ENCODE data around the gene C17orf114.

The C17orf114 gene

DNA sequence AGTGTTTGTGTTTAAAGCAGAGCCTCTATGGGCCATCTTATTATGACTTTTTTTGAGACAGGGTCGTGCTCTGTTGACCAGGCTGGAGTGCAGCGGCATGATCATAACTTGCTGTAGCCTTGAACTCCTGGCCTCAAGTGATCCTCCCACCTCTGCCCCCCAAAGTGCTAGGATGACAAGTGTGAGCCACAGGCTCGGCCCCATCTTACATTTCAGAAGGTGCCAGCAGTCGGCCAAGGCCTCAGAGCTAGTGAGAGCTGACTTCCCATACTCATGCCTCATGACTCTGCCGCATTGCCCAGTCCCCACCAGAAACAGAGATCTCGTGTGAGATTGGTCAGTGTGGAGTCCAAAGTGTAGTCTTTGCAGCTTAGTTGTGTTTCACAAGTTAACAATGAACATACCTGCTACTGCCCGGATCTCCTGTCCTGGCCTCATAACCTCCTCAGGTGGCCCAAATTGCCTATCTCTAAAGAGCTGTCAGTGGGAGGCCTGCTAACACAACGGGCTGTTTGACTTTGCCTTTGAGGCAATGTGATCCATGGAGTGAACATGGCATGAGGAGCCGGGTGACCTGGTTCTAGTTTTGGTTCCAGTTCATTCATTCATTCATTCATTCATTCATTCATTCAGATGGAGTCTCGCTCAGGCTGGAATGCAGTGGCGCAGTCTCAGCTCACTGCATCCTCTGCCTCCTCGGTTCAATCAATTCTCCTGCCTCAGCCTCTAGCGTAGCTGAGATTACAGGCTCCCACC is 44.7 kb upstream of the C17orf114 start (continued):
- TF ChIP-seq SP5 (CRISPR knock-in tag; IDR thresholded peaks at IDR 0.05; ENCODE audit: borderline replicate concordance, low read depth) (0 out of 2 replicates have a peak, but pooled peaks have one; percentile 17), ZNF263 (CRISPR knock-in tag; IDR thresholded peaks at IDR 0.05) (no peak), ZNF629 (CRISPR knock-in tag; conservative IDR thresholded peaks at IDR 0.05) (no peak), ZNF24 (IDR thresholded peaks at IDR 0.05) (peak; percentile 91), CHD2 (IDR thresholded peaks at IDR 0.05; ENCODE audit: low read depth, low read length) (no peak), MXI1 (IDR thresholded peaks at IDR 0.05; ENCODE audit: borderline replicate concordance, low read depth, low read length) (no peak), ERF (CRISPR knock-in tag; IDR thresholded peaks at IDR 0.05) (0 out of 2 replicates have a peak, but pooled peaks have one; percentile 13), SOX6 (IDR thresholded peaks at IDR 0.05) (no peak), SOX6 (CRISPR knock-in tag; IDR thresholded peaks at IDR 0.05) (0 out of 2 replicates have a peak, but pooled peaks have one; percentile 28)
- TF ChIP-seq, protein P1, sequence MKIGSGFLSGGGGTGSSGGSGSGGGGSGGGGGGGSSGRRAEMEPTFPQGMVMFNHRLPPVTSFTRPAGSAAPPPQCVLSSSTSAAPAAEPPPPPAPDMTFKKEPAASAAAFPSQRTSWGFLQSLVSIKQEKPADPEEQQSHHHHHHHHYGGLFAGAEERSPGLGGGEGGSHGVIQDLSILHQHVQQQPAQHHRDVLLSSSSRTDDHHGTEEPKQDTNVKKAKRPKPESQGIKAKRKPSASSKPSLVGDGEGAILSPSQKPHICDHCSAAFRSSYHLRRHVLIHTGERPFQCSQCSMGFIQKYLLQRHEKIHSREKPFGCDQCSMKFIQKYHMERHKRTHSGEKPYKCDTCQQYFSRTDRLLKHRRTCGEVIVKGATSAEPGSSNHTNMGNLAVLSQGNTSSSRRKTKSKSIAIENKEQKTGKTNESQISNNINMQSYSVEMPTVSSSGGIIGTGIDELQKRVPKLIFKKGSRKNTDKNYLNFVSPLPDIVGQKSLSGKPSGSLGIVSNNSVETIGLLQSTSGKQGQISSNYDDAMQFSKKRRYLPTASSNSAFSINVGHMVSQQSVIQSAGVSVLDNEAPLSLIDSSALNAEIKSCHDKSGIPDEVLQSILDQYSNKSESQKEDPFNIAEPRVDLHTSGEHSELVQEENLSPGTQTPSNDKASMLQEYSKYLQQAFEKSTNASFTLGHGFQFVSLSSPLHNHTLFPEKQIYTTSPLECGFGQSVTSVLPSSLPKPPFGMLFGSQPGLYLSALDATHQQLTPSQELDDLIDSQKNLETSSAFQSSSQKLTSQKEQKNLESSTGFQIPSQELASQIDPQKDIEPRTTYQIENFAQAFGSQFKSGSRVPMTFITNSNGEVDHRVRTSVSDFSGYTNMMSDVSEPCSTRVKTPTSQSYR (CRISPR knock-in tag; IDR thresholded peaks at IDR 0.05; ENCODE audit: borderline replicate concordance), result no peak
- TF ChIP-seq, protein P2, sequence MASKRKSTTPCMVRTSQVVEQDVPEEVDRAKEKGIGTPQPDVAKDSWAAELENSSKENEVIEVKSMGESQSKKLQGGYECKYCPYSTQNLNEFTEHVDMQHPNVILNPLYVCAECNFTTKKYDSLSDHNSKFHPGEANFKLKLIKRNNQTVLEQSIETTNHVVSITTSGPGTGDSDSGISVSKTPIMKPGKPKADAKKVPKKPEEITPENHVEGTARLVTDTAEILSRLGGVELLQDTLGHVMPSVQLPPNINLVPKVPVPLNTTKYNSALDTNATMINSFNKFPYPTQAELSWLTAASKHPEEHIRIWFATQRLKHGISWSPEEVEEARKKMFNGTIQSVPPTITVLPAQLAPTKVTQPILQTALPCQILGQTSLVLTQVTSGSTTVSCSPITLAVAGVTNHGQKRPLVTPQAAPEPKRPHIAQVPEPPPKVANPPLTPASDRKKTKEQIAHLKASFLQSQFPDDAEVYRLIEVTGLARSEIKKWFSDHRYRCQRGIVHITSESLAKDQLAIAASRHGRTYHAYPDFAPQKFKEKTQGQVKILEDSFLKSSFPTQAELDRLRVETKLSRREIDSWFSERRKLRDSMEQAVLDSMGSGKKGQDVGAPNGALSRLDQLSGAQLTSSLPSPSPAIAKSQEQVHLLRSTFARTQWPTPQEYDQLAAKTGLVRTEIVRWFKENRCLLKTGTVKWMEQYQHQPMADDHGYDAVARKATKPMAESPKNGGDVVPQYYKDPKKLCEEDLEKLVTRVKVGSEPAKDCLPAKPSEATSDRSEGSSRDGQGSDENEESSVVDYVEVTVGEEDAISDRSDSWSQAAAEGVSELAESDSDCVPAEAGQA (IDR thresholded peaks at IDR 0.05; ENCODE audit: low read depth), result no peak
- TF ChIP-seq, protein P2 (CRISPR knock-in tag; IDR thresholded peaks at IDR 0.05; ENCODE audit: borderline replicate concordance), result no peak
- TF ChIP-seq, protein P3, sequence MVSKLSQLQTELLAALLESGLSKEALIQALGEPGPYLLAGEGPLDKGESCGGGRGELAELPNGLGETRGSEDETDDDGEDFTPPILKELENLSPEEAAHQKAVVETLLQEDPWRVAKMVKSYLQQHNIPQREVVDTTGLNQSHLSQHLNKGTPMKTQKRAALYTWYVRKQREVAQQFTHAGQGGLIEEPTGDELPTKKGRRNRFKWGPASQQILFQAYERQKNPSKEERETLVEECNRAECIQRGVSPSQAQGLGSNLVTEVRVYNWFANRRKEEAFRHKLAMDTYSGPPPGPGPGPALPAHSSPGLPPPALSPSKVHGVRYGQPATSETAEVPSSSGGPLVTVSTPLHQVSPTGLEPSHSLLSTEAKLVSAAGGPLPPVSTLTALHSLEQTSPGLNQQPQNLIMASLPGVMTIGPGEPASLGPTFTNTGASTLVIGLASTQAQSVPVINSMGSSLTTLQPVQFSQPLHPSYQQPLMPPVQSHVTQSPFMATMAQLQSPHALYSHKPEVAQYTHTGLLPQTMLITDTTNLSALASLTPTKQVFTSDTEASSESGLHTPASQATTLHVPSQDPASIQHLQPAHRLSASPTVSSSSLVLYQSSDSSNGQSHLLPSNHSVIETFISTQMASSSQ (IDR thresholded peaks at IDR 0.05; ENCODE audit: low read depth), result no peak
- TF ChIP-seq, protein P3 (CRISPR knock-in tag; IDR thresholded peaks at IDR 0.05; ENCODE audit: borderline replicate concordance), result no peak
- TF ChIP-seq, protein P4, sequence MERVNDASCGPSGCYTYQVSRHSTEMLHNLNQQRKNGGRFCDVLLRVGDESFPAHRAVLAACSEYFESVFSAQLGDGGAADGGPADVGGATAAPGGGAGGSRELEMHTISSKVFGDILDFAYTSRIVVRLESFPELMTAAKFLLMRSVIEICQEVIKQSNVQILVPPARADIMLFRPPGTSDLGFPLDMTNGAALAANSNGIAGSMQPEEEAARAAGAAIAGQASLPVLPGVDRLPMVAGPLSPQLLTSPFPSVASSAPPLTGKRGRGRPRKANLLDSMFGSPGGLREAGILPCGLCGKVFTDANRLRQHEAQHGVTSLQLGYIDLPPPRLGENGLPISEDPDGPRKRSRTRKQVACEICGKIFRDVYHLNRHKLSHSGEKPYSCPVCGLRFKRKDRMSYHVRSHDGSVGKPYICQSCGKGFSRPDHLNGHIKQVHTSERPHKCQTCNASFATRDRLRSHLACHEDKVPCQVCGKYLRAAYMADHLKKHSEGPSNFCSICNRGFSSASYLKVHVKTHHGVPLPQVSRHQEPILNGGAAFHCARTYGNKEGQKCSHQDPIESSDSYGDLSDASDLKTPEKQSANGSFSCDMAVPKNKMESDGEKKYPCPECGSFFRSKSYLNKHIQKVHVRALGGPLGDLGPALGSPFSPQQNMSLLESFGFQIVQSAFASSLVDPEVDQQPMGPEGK (CRISPR knock-in tag; IDR thresholded peaks at IDR 0.05), result no peak
